ENCODE measurements around the gene EPG5. TPM values are rescaled to one million over a fixed set of nuclear protein-coding genes. Genes with fewer than 3 reads are reported as not detected.

The EPG5 gene
- total and polyA plus RNA-seq, 2 donors (not counting 3 experiments of a cell fraction or from before 2014, with no cell fraction given), result 16.7 to 25.6 TPM

DNA sequence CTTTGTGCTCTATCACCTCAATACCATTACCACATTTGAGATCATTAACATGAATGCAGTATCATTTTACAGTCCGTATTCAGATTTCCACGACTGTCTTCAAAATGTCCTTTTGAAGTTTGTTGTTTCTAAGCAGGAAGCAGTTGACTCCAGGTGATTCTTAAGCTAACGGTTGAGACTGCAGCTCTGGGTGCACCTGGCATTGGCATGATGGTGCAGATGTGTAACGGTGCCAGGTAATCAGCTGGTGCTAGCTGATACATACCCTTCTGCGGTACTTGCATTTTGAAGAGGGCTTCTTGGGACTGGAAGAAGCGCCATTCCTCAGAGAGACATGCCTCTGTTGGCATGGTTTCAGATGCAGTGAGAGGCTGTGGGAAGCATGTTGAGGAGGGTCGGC, 122.2 kb downstream of the EPG5 start:
- BruUV-seq (replicated peaks), result no TSS peak
- H3K4me3 ChIP-seq (replicated peaks in 1 of 3; ENCODE audit: insufficient read depth in 1 of 3, low read depth in 1 of 3, low read length in 3 of 3), result no peak overlapping the region
- no peak overlapping the region for H3K9ac ChIP-seq (replicated peaks; ENCODE audit: extremely low read depth, insufficient read depth, low read length)
- no peaks in the 10 kb centered on the region for H4K20me1 ChIP-seq (replicated peaks; ENCODE audit: control insufficient read depth, extremely low read depth, insufficient read depth, low read length)
- no peak overlapping the region for H3K27ac ChIP-seq (ENCODE audit: insufficient read depth, low read depth, low read length)
- peaks cover 0 to 4% of the 10 kb centered on the region in 2 experiments for H3K36me3 ChIP-seq (ENCODE audit: control insufficient read depth in 2 of 2, extremely low read depth in 1 of 2, insufficient read depth in 2 of 2, low read length in 2 of 2)
- dilution Hi-C loops (cut with MboI; ENCODE audit: extremely low pct_ligation_motif_present, low sequenced_read_pairs), result no loop called here
- intact Hi-C loops (cut with micrococcal nuclease), result no loop called here
- TF ChIP-seq MYC (IDR thresholded peaks at IDR 0.05; ENCODE audit: low read depth, low read length) (no peak), GATA2 (IDR thresholded peaks at IDR 0.05; ENCODE audit: insufficient read depth, insufficient read length, low read depth, low read length) (no peak), POLR2A (IDR thresholded peaks at IDR 0.05; ENCODE audit: low read depth, low read length) (no peak), FOS (IDR thresholded peaks at IDR 0.05; ENCODE audit: borderline replicate concordance, insufficient read depth, low read length) (no peak), EZH2 (IDR thresholded peaks at IDR 0.05; ENCODE audit: borderline replicate concordance, low read depth, low read length, severe bottlenecking) (no peak), POLR2AphosphoS5 (IDR thresholded peaks at IDR 0.05; ENCODE audit: insufficient read depth, low read depth, low read length) (no peak)
- FAIRE-seq (no peak), DNase-seq (ENCODE audit: low read depth, low spot score) (no peak)
- no peaks in the 10 kb centered on the region for H3K4me1 ChIP-seq (ENCODE audit: control insufficient read depth, extremely low read depth, insufficient read depth, low read length)
- ChIA-PET POLR2A (no interaction called here), CTCF (interaction anchor here (4.1 kb wide), 1 partner anchor 122 kb away, joined by 15 read pairs; no protein-coding TSS in a partner anchor)
- no peak overlapping the region for H3K4me2 ChIP-seq (ENCODE audit: insufficient read depth, low read length)
- H3K9me1 ChIP-seq (replicated peaks; ENCODE audit: control insufficient read depth, extremely low read depth, insufficient read depth, low read length), result no peaks in the 10 kb centered on the region
- H3K9me3 ChIP-seq (replicated peaks; ENCODE audit: control insufficient read depth, insufficient read depth, low read length), result no peaks in the 10 kb centered on the region
- peaks cover under 1 to 1% of the 10 kb centered on the region in 2 experiments for H3K27me3 ChIP-seq (ENCODE audit: control insufficient read depth in 2 of 2, insufficient read depth in 2 of 2, low read length in 2 of 2)
- no peaks in the 10 kb centered on the region for H3K79me2 ChIP-seq (ENCODE audit: control insufficient read depth, insufficient read depth, low read length)
- no peak overlapping the region for H2AFZ ChIP-seq (ENCODE audit: low read depth, low read length)

GRCh38 chr18:45843019-45843418, 124.1 kb downstream of the EPG5 start:
- Histone ChIP-seq H4K20me1 (replicated peaks; ENCODE audit: control insufficient read depth, extremely low read depth, insufficient read depth, low read length) (no peaks in the 10 kb centered on the region), H3K79me2 (ENCODE audit: control insufficient read depth, insufficient read depth, low read length) (no peaks in the 10 kb centered on the region), H3K4me3 (replicated peaks in 1 of 3; ENCODE audit: insufficient read depth in 1 of 3, low read depth in 1 of 3, low read length in 3 of 3) (no peak overlapping the region), H3K9me1 (replicated peaks; ENCODE audit: control insufficient read depth, extremely low read depth, insufficient read depth, low read length) (no peaks in the 10 kb centered on the region), H3K9ac (replicated peaks; ENCODE audit: extremely low read depth, insufficient read depth, low read length) (no peak overlapping the region), H3K4me1 (ENCODE audit: control insufficient read depth, extremely low read depth, insufficient read depth, low read length) (peaks cover 2% of the 10 kb centered on the region), H3K27me3 (ENCODE audit: control insufficient read depth in 2 of 2, insufficient read depth in 2 of 2, low read length in 2 of 2) (peaks cover 12 to 19% of the 10 kb centered on the region in 2 experiments), H3K4me2 (ENCODE audit: insufficient read depth, low read length) (no peak overlapping the region), H2AFZ (ENCODE audit: low read depth, low read length) (no peak overlapping the region), H3K9me3 (replicated peaks; ENCODE audit: control insufficient read depth, insufficient read depth, low read length) (no peaks in the 10 kb centered on the region), H3K27ac (ENCODE audit: insufficient read depth, low read depth, low read length) (no peak overlapping the region), H3K36me3 (ENCODE audit: control insufficient read depth in 2 of 2, extremely low read depth in 1 of 2, insufficient read depth in 2 of 2, low read length in 2 of 2) (no peaks in the 10 kb centered on the region)
- FAIRE-seq (no peak), DNase-seq (ENCODE audit: low read depth, low spot score) (no peak)
- ChIA-PET CTCF (interaction anchor here (4.1 kb wide), 1 partner anchor 120 kb away, joined by 15 read pairs; no protein-coding TSS in a partner anchor), POLR2A (no interaction called here)
- no TSS peak for BruUV-seq (replicated peaks)
- dilution Hi-C loops (cut with MboI; ENCODE audit: extremely low pct_ligation_motif_present, low sequenced_read_pairs), result no loop called here
- intact Hi-C loops (cut with micrococcal nuclease), result no loop called here
- TF ChIP-seq GATA2 (IDR thresholded peaks at IDR 0.05; ENCODE audit: insufficient read depth, insufficient read length, low read depth, low read length) (no peak), FOS (IDR thresholded peaks at IDR 0.05; ENCODE audit: borderline replicate concordance, insufficient read depth, low read length) (no peak), EZH2 (IDR thresholded peaks at IDR 0.05; ENCODE audit: borderline replicate concordance, low read depth, low read length, severe bottlenecking) (no peak), MYC (IDR thresholded peaks at IDR 0.05; ENCODE audit: low read depth, low read length) (no peak), JUN (IDR thresholded peaks at IDR 0.05; ENCODE audit: borderline replicate concordance, insufficient read depth, insufficient read length, low read depth) (no peak), POLR2A (IDR thresholded peaks at IDR 0.05; ENCODE audit: low read depth, low read length) (no peak), POLR2AphosphoS5 (IDR thresholded peaks at IDR 0.05; ENCODE audit: insufficient read depth, low read depth, low read length) (no peak)
- TF ChIP-seq, protein P1, sequence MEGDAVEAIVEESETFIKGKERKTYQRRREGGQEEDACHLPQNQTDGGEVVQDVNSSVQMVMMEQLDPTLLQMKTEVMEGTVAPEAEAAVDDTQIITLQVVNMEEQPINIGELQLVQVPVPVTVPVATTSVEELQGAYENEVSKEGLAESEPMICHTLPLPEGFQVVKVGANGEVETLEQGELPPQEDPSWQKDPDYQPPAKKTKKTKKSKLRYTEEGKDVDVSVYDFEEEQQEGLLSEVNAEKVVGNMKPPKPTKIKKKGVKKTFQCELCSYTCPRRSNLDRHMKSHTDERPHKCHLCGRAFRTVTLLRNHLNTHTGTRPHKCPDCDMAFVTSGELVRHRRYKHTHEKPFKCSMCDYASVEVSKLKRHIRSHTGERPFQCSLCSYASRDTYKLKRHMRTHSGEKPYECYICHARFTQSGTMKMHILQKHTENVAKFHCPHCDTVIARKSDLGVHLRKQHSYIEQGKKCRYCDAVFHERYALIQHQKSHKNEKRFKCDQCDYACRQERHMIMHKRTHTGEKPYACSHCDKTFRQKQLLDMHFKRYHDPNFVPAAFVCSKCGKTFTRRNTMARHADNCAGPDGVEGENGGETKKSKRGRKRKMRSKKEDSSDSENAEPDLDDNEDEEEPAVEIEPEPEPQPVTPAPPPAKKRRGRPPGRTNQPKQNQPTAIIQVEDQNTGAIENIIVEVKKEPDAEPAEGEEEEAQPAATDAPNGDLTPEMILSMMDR (IDR thresholded peaks at IDR 0.05; ENCODE audit: extremely low read depth in 1 of 2, insufficient read depth in 1 of 2, low read depth in 1 of 2, low read length in 2 of 2), result no peak
- TF ChIP-seq, protein P2, sequence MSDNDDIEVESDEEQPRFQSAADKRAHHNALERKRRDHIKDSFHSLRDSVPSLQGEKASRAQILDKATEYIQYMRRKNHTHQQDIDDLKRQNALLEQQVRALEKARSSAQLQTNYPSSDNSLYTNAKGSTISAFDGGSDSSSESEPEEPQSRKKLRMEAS (IDR thresholded peaks at IDR 0.05; ENCODE audit: insufficient read depth, insufficient read length), result no peak
